Panc1 (cell line): Measurements from ENCODE around the gene CTBP1.

Experiments
- CTCF ChIP-seq: fragments of 450-650 bp; IDR thresholded peaks from 2 replicates; pipeline ENCODE4 v1.5.1; 2017; ENCODE audit warnings: mild to moderate bottlenecking
- POLR2AphosphoS5 ChIP-seq: IDR thresholded peaks from 2 replicates; pipeline ENCODE4 v1.6.1; 2012; ENCODE audit warnings: mild to moderate bottlenecking, low read depth, low read length, moderate library complexity
- SIN3A ChIP-seq: IDR thresholded peaks from 2 replicates; pipeline ENCODE4 v1.6.1; 2012; ENCODE audit warnings: low read depth, mild to moderate bottlenecking, low read length, moderate library complexity, borderline replicate concordance; ENCODE audit not compliant: insufficient read depth

- no peak for TF ChIP-seq POLR2AphosphoS5
- TF ChIP-seq CTCF = no peak
- TF ChIP-seq SIN3A = no peak
These were observed 15.2 kb downstream of the CTBP1 start for GRCh38 chr4:1233641-1234308.
